Measurements from ENCODE around the gene DACH2. TPM values are rescaled to one million over a fixed set of nuclear protein-coding genes. Genes with fewer than 3 reads are reported as not detected.

The DACH2 gene
- total RNA-seq, 1 experiment from 2014 or later, result 1.0 TPM

DNA sequence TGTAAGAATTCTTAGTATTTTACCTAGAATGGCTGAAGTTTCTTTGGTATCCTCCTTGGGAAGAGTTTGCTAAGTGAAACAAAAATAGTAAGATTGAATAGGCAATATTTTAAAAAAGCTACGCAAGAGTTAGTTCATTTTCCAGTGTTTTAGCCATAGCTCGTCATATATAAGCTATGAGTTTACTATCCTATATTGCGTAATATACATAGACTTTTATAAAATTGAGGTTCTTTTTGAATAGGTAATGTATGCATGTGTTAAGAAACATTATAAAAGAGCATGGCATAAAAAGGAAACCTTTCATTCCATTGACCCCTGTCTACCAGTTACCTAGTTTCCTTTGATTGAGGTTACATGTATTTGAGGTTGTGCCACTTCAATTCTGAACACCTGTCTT is 67.0 kb downstream of the DACH2 start:
- no CpG with 5 or more reads among the region's 3 CpGs for WGBS (ENCODE audit: extremely low coverage, insufficient read length, low lambda C conversion rate)
- no peak overlapping the region for H2BK12ac ChIP-seq (ENCODE audit: insufficient read length, low read depth, low read length)
- H3K18ac ChIP-seq (ENCODE audit: insufficient read length, low read depth, low read length), result no peak overlapping the region
- Mint-ChIP-seq H3K27ac (no peak overlapping the region), H3K4me3 (no peak overlapping the region; a peak in 1 of 5 replicates), H3K9me3 (peaks cover 0 to 6% of the 10 kb centered on the region in 2 experiments; a peak in 3 of 5 replicates), H3K4me1 (no peaks in the 10 kb centered on the region), H3K27me3 (ENCODE audit: low read depth) (no peaks in the 10 kb centered on the region), H3K36me3 (ENCODE audit: insufficient read depth in 1 of 3, low read depth in 3 of 3) (no peaks in the 10 kb centered on the region; a peak in 1 of 7 replicates)
- no peaks in the 10 kb centered on the region for H3K79me1 ChIP-seq (ENCODE audit: insufficient read depth, low read depth, low read length, poor library complexity, severe bottlenecking)
- no peak overlapping the region for H3K23ac ChIP-seq (ENCODE audit: insufficient read length, low read depth, low read length)
- no peak overlapping the region for H2AK5ac ChIP-seq (ENCODE audit: insufficient read length, low read length)
- DNase-seq, result no peak
- H3K9me3 ChIP-seq (ENCODE audit: control insufficient read depth, low read depth, low read length), result no peaks in the 10 kb centered on the region
- TF ChIP-seq, protein P1, sequence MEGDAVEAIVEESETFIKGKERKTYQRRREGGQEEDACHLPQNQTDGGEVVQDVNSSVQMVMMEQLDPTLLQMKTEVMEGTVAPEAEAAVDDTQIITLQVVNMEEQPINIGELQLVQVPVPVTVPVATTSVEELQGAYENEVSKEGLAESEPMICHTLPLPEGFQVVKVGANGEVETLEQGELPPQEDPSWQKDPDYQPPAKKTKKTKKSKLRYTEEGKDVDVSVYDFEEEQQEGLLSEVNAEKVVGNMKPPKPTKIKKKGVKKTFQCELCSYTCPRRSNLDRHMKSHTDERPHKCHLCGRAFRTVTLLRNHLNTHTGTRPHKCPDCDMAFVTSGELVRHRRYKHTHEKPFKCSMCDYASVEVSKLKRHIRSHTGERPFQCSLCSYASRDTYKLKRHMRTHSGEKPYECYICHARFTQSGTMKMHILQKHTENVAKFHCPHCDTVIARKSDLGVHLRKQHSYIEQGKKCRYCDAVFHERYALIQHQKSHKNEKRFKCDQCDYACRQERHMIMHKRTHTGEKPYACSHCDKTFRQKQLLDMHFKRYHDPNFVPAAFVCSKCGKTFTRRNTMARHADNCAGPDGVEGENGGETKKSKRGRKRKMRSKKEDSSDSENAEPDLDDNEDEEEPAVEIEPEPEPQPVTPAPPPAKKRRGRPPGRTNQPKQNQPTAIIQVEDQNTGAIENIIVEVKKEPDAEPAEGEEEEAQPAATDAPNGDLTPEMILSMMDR (conservative IDR thresholded peaks at IDR 0.05), result no peak
- no peak overlapping the region for H4K8ac ChIP-seq (replicated peaks; ENCODE audit: insufficient read length, low read depth, low read length)
- H3K27ac ChIP-seq (ENCODE audit: insufficient read length, low read depth, low read length), result no peak overlapping the region
- no peaks in the 10 kb centered on the region for H3K23me2 ChIP-seq (ENCODE audit: insufficient read length, low read depth, low read length, poor library complexity, severe bottlenecking)
- no peaks in the 10 kb centered on the region for H3K27me3 ChIP-seq (ENCODE audit: insufficient read depth, low read length)
- no peak overlapping the region for H4K91ac ChIP-seq (ENCODE audit: insufficient read length, low read depth, low read length)
- H3K4me1 ChIP-seq (ENCODE audit: insufficient read depth, low read length), result no peaks in the 10 kb centered on the region
- no peak overlapping the region for H2AFZ ChIP-seq (ENCODE audit: low read length)
- H2BK5ac ChIP-seq (ENCODE audit: insufficient read length, low read length), result no peak overlapping the region
- H4K5ac ChIP-seq (ENCODE audit: insufficient read length, low read depth, low read length), result no peak overlapping the region
- H3K9ac ChIP-seq (ENCODE audit: extremely low read depth, insufficient read length, low read length), result no peak overlapping the region
- no peak overlapping the region for H2BK120ac ChIP-seq (ENCODE audit: low read depth, low read length, poor library complexity, severe bottlenecking)
- no peaks in the 10 kb centered on the region for H4K20me1 ChIP-seq (ENCODE audit: control insufficient read depth, insufficient read depth, insufficient read length)
- H3T11ph ChIP-seq (ENCODE audit: low read length), result no peak overlapping the region
- no peak overlapping the region for H3K4me2 ChIP-seq (ENCODE audit: insufficient read depth, insufficient read length, low read length)
- no peak overlapping the region for H3K4ac ChIP-seq (ENCODE audit: low read depth, low read length)
- no peak overlapping the region for H2BK15ac ChIP-seq (ENCODE audit: low read depth, low read length)
- H3K56ac ChIP-seq (ENCODE audit: insufficient read length, low read depth, low read length), result no peak overlapping the region
- H3K79me2 ChIP-seq (ENCODE audit: insufficient read depth, low read length), result no peaks in the 10 kb centered on the region
- H2BK20ac ChIP-seq (ENCODE audit: low read depth, low read length, poor library complexity, severe bottlenecking), result no peak overlapping the region
- no peak overlapping the region for H3K14ac ChIP-seq (ENCODE audit: insufficient read depth, low read length)
